Left ventricle myocardium inferior (tissue), 1 donor: Measurements from ENCODE around the gene ARL8A. TPM values are rescaled to one million over a fixed set of nuclear protein-coding genes. Genes with fewer than 3 reads are reported as not detected.

Experiments
- DNase-seq: peaks from one replicate; pipeline ENCODE4 v3.0.0-alpha.2; 2020
- H3K27ac ChIP-seq: fragments of 200-600 bp; replicated peaks from 2 replicates; pipeline ENCODE4 v1.8.0; 2021
- H3K27me3 ChIP-seq: fragments of 200-600 bp; 2 replicates; pipeline ENCODE4 v1.8.0; 2021; ENCODE audit warnings: low read depth
- H3K36me3 ChIP-seq: fragments of 200-600 bp; 2 replicates; pipeline ENCODE4 v1.8.0; 2021
- H3K4me1 ChIP-seq: fragments of 200-600 bp; 2 replicates; pipeline ENCODE4 v1.8.0; 2021
- H3K4me3 ChIP-seq: fragments of 200-600 bp; 2 replicates; pipeline ENCODE4 v1.8.0; 2021; ENCODE audit warnings: mild to moderate bottlenecking, moderate library complexity
- H3K9me3 ChIP-seq: fragments of 200-600 bp; replicated peaks from 2 replicates; pipeline ENCODE4 v1.8.0; 2021
- CTCF ChIP-seq: fragments of 200-600 bp; IDR thresholded peaks from 2 replicates; pipeline ENCODE4 v1.8.0; 2021; ENCODE audit warnings: antibody characterized with exemption, mild to moderate bottlenecking, borderline replicate concordance
- intact Hi-C: fragments of 100-400 bp; cut with micrococcal nuclease; formaldehyde crosslinking; loops from one replicate; pipeline ENCODE4 v1.11.0; 2022
- total RNA-seq: library from RNA; stranded (reverse); fragmentation: NEBNext Ultra II Directional; extraction: Animal tissue kit (Norgen Biotek cat#: 25700); gene quantifications from one replicate; pipeline ENCODE4 v1.2.1, GENCODE V29; 2021
- donor health status: DM: no; HTN: yes; CAD: no; lungs with severe emphysema.

The ARL8A gene
- total RNA-seq, 1 donor from 2014 or later, result 64.7 TPM

GRCh38 chr1:202085682-202086373 is 58.7 kb downstream of the ARL8A start:
- Histone ChIP-seq H3K9me3 (no peaks in the 10 kb centered on the region), H3K27me3 (no peaks in the 10 kb centered on the region), H3K27ac (no peak overlapping the region), H3K4me3 (no peak overlapping the region), H3K4me1 (peaks cover 11% of the 10 kb centered on the region), H3K36me3 (no peaks in the 10 kb centered on the region)
- intact Hi-C loops, result no loop called here
- TF ChIP-seq CTCF, result no peak
- no peak for DNase-seq

GRCh38 chr1:202084791-202085681 is 59.5 kb downstream of the ARL8A start:
- no peaks in the 10 kb centered on the region for H3K9me3 ChIP-seq
- TF ChIP-seq CTCF, result no peak
- no peaks in the 10 kb centered on the region for H3K27me3 ChIP-seq
- H3K36me3 ChIP-seq, result no peaks in the 10 kb centered on the region
- no peak overlapping the region for H3K27ac ChIP-seq
- no peak overlapping the region for H3K4me3 ChIP-seq
- DNase-seq, result no peak
- H3K4me1 ChIP-seq, result peaks cover 11% of the 10 kb centered on the region
- intact Hi-C loops, result no loop called here

Other genes starting within 250 kb of the ARL8A start
- gene LMOD1, start 198.2 kb downstream of the ARL8A start, total RNA-seq, result 9.2 TPM
- 87.5 TPM for gene TIMM17A, start 189.2 kb downstream of the ARL8A start, total RNA-seq
- 16.6 TPM for gene RNPEP, start 162.1 kb downstream of the ARL8A start, total RNA-seq
- gene ELF3, start 134.2 kb downstream of the ARL8A start, total RNA-seq, result 0.60 TPM
- gene GPR37L1, start 21.8 kb downstream of the ARL8A start, total RNA-seq, result 0.05 TPM
- gene PTPN7, start 15.9 kb upstream of the ARL8A start, total RNA-seq, result 0.44 TPM
- 0.60 TPM for gene LGR6, start 49.1 kb upstream of the ARL8A start, total RNA-seq
- 11.8 TPM for gene UBE2T, start 197.2 kb upstream of the ARL8A start, total RNA-seq
- gene PPP1R12B, start 204.0 kb upstream of the ARL8A start, total RNA-seq, result 706 TPM